SK-MEL-5 (cell line): ENCODE measurements around the gene ABL1. TPM values are rescaled to one million over a fixed set of nuclear protein-coding genes. Genes with fewer than 3 reads are reported as not detected.
"Not testable (repeated sequence)": the region's sequence is repeated elsewhere in the genome, so short reads cannot be mapped to it uniquely, and the experiment has no call there.

Experiments
- DNase-seq: peaks from one replicate; pipeline ENCODE4 v3.0.0-alpha.2; 2016; ENCODE audit warnings: low read depth, low spot score
- in situ Hi-C: cut with HindIII; loops from 2 replicates; pipeline ENCODE4 v1.10.0; 2016; ENCODE audit warnings: low sequenced_read_pairs, high pct_unique_total_duplicates, low pct_unique_long_range_greater_than_20kb
- total RNA-seq: library from RNA; depleted of rRNA; stranded (reverse); fragments of >200 nt; shearing (Covaris generic); gene quantifications from 2 replicates; pipeline ENCODE4 v1.2.3, GENCODE V29; 2014

Gene ABL1
- total RNA-seq, 1 experiment from 2014 or later: 20.3 TPM

DNA sequence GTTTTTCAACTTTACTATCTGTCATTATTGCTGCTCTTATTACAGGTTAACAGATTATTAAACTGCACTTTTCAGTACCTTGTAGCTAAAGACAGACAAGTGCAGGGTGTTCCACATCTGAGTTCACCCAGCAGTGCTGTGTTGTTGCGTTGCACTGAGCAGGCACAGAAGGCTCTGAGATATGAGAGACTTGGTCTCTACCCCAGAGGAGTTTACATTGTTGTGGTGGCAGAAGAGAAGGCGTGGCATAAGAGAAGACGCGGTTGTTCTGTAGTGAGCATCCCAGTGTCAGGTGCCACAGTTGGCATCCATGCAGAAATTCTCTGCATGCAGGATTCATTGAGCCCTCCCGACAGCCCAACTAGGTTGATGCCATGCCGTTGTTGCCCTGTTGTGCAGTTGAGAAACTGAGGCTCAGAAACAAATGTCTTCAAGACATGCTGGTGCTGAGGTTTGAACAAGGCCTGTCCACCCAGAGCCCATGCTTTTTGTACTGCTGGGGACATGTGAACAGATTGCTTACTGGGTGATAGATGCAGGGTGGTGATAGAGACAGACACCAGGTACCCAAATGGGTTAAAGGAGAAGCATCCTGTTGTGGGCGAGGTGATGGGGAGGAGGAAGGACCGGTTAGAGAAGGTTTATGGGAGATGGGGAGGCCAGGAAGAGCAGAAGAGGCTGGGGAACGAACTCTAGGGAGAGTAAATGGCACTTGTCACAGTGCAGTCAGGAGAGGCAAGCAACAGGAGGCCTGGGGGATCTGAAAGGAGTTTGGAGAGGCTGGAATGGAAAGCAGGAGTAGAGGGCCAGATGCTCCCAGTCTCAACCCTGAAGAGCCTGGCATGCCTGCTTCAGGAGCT lies 8.2 kb downstream of the ABL1 start:
- no peak for DNase-seq
- in situ Hi-C loops: no loop called here

GRCh38 chr9:130844044-130844451 lies 9.0 kb downstream of the ABL1 start:
- no peak for DNase-seq
- in situ Hi-C loops: no loop called here

- in situ Hi-C loops: no loop called here
- DNase-seq: no peak
Measured at GRCh38 chr9:130845254-130845653, 10.2 kb downstream of the ABL1 start.

DNA sequence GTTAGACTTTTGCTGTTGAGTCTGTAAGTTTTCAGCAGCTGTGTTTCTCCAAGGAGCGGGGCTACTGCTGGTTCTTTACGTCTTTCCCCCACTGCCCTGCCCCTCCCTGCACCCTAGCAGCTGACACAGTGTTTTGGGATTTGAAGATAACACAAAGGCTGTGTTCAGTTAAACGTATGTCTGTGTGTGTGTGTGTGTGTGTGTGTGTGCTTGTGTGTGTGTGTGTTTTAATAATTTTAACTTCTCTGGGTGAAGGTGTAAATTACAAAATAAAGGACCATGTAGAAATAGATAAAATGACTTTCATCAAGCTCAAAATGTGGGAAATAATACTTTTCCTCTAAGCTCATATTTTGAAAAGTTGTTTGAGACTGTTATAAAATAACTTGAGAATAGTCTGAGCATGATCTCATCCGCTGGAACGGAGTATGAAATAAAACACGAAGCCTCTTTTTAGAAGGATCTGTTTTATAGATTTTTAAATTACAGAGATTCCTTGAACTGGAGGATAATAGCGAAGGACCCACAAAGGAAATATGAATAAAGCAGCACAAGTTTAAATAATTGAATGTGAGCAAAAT lies 10.9 kb downstream of the ABL1 start:
- peak; percentile 85 for DNase-seq
- in situ Hi-C loops: no loop called here

GRCh38 chr9:130846487-130847305 lies 11.6 kb downstream of the ABL1 start:
- DNase-seq: peak; percentile 38
- in situ Hi-C loops: no loop called here

DNA sequence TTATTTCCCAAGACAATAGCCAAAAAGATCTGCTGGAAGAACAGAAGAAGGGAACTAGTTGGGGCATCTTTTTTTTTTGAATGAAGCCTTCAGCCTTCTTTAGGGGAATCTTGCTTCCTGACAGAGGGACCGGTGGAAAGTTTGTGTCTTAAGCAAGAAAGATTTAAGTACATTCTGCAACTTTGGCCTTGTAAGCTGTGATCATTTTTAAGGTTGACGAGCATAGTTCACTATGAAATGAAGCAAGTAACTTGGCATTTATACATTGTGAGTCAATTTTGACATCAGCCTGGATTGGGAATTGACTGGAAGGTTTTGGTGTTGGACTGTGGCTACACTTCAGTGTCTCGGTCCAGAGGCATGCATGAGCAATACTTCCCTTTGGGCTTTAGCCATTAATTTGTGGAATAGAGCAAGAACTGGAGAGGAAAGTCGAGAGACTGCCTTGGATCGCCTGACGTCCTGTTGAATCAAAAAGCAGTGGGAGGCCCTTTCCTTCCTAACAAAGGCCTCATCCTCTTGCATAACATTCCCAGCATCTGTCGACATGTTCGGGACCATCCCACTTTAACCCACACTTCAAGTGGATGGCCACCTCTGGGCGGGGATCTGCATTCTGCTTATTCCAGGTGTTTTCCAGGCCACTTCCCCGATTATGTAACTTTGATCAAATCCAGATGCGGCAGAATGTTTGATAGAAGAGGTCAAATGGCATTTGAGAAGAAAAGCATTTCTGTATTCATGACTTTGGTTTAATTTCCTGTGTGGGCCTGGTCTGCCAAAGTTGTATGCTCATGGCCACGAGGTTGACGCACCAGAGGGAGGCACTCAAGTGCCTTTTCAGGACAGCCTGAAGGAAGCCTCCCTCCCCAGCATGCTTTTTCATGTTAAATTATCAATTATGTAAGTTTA lies 12.5 kb downstream of the ABL1 start:
- in situ Hi-C loops: no loop called here
- DNase-seq: peak; percentile 87

GRCh38 chr9:130848514-130848913 lies 13.5 kb downstream of the ABL1 start:
- in situ Hi-C loops, DNase-seq: not testable (repeated sequence)

GRCh38 chr9:130849356-130849755 lies 14.3 kb downstream of the ABL1 start:
- in situ Hi-C loops: no loop called here
- no peak for DNase-seq

- in situ Hi-C loops: no loop called here
- DNase-seq: no peak
Measured at GRCh38 chr9:130852801-130853200, 17.7 kb downstream of the ABL1 start.

DNA sequence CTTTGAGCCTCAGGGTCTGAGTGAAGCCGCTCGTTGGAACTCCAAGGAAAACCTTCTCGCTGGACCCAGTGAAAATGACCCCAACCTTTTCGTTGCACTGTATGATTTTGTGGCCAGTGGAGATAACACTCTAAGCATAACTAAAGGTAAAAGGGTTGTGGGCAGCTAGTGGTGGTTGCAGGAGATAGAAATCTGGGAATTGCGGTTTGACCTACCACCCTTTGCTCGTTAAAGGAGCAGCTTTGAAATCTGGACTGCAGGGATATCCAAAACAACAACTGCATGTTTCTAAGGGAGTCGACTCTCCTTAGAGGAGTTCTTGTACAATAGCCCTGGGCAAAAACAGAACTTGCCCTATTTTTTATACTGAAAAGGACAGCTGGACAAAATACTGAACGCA lies 19.0 kb downstream of the ABL1 start:
- DNase-seq: no peak
- in situ Hi-C loops: no loop called here

DNA sequence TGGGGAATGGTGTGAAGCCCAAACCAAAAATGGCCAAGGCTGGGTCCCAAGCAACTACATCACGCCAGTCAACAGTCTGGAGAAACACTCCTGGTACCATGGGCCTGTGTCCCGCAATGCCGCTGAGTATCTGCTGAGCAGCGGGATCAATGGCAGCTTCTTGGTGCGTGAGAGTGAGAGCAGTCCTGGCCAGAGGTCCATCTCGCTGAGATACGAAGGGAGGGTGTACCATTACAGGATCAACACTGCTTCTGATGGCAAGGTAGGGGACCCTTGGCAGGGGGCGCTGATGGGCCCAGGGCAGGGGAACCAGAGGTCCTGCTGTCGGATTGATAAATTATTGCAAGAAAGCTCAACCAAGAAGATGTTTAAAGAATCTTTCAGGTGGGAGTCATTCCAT lies 19.8 kb downstream of the ABL1 start:
- no peak for DNase-seq
- in situ Hi-C loops: no loop called here

DNA sequence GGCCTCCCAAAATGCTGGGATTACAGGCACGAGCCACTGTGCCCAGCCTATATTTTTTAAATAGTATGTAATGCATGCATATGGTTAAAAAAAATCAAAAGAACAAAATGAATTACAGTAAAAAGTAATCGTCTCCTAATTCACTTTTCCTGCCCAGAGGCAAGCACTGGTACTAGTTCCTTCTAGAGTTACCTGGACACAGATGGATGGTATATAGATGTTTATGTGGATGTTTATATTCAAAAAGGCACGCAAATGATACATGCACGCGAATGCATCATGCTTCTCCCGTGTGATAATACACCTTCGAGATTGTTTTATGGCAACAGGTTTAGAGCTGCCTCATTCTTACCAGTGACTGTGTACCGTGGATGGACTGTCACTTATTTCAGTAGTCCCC lies 21.4 kb downstream of the ABL1 start:
- in situ Hi-C loops: no loop called here
- DNase-seq: no peak

DNA sequence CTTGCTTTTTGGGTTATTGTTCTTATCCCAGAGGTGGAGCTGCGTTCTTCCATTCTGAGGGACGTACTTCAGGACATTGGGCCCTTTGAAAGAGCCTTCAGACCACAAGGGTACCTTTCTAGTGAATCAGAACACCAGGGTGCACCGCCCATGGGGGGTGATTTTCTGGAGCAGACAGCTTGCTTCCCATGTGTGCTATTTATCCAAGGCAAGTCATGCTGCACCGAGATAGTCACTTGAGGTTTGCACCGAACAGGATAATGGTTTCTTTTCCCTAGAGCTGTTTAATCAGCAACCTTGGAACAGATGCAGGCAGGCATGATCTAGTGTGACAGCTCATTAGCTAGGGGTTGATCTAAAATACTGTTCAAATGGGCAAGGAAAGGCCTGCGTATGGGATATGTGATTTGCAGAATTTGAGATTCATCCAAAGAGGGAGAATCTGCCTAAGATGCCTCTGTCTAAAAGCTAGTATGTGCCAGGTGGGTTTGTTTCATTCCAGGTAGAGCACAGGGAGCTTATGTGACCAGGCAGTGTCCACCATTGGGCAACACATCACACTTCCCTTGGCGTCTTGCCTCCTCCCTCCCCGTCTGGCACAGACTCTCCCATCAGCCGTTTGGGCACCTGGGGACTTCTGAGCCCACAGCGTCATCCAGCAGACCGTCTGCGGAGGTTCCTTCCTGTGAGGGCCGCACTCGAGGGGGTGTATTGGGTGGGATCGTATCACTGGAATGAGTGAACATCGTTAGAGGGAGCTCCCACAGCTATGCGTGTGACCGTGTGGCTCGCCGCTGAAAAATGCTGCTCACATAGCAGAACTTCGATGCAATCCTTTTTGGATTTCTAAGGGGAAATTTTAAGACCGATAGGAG lies 23.0 kb downstream of the ABL1 start:
- in situ Hi-C loops: no loop called here
- no peak for DNase-seq

- in situ Hi-C loops: no loop called here
- DNase-seq: no peak
Measured at GRCh38 chr9:130858739-130859705, 24.0 kb downstream of the ABL1 start.

DNA sequence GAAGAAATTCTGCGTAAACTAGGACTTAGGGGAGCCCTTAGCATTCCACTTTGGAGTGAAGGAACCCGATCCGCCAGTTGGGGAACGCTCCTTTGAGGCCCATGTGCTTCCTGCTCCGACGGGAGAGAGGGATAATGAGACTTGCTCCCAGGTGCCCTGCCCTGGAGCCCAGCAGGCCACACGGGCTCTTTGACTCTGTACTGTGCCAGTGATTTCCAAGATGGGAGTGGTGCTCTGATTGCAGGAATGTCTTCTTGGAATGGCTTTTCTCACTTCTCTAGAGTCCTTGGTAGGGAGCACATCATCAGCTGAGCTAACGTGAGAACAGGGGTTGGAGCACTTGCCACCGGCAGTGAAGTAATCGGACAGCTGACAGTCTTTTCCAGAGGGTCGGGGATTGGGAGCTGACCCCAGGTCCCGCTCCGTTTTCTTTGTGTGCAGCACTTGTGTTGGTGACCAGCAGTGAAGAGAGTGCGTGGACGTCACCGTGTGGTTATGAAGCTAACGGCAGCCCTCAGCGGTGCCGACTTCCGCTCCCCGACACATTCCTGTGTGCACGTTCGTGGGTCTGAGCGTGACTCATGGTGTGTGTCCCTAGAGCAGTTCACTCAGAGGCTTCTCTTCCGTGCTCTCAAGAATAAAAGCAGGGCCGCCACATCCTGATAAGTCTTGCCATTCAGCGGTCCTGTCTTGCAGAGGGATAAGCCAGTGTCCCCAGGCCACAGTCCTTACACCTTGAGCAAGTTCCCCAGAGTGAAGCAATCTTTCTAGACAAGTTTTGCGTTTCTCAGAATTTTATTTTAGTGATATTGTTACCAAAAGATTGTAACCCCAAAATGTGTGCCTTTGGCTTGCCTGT lies 25.6 kb downstream of the ABL1 start:
- in situ Hi-C loops: no loop called here
- peak; percentile 85 for DNase-seq
